ENCODE data around the gene MAMDC2.

GRCh38 chr9:70076678-70077077 lies 33.0 kb downstream of the MAMDC2 start:
- TF ChIP-seq, protein P1, sequence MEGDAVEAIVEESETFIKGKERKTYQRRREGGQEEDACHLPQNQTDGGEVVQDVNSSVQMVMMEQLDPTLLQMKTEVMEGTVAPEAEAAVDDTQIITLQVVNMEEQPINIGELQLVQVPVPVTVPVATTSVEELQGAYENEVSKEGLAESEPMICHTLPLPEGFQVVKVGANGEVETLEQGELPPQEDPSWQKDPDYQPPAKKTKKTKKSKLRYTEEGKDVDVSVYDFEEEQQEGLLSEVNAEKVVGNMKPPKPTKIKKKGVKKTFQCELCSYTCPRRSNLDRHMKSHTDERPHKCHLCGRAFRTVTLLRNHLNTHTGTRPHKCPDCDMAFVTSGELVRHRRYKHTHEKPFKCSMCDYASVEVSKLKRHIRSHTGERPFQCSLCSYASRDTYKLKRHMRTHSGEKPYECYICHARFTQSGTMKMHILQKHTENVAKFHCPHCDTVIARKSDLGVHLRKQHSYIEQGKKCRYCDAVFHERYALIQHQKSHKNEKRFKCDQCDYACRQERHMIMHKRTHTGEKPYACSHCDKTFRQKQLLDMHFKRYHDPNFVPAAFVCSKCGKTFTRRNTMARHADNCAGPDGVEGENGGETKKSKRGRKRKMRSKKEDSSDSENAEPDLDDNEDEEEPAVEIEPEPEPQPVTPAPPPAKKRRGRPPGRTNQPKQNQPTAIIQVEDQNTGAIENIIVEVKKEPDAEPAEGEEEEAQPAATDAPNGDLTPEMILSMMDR (IDR thresholded peaks at IDR 0.05): no peak
- no peak for TF ChIP-seq POLR2A (IDR thresholded peaks at IDR 0.05; ENCODE audit: low read length)
- no peak for TF ChIP-seq REST (IDR thresholded peaks at IDR 0.05)
